Ectodermal cell (in vitro differentiated cells): ENCODE data around the gene FNBP1L.

Experiments used
- H3K27ac ChIP-seq: 2 replicates; pipeline ENCODE4 v1.7.0; 2013; ENCODE audit warnings: mild to moderate bottlenecking, low read depth, low read length; ENCODE audit not compliant: insufficient read depth, poor library complexity, severe bottlenecking
- H3K27me3 ChIP-seq: 2 replicates; pipeline ENCODE4 v1.7.0; 2013; ENCODE audit warnings: mild to moderate bottlenecking, low read length; ENCODE audit not compliant: insufficient read depth, control insufficient read depth, poor library complexity, severe bottlenecking
- H3K36me3 ChIP-seq: one replicate; pipeline ENCODE4 v1.7.0; 2013; ENCODE audit warnings: low read length; ENCODE audit not compliant: control insufficient read depth, insufficient read depth
- H3K4me1 ChIP-seq: one replicate; pipeline ENCODE4 v1.7.0; 2013; ENCODE audit warnings: low read length; ENCODE audit not compliant: control insufficient read depth, insufficient read depth
- H3K4me3 ChIP-seq: 2 replicates; pipeline ENCODE4 v1.7.0; 2013; ENCODE audit warnings: low read depth, low read length, control low read depth; ENCODE audit not compliant: insufficient read depth
- H3K9me3 ChIP-seq: 2 replicates; pipeline ENCODE4 v1.7.0; 2013; ENCODE audit warnings: mild to moderate bottlenecking, low read length, moderate library complexity; ENCODE audit not compliant: control insufficient read depth
- WGBS, 2 experiments: methylation state at CpG; one replicate each; pipeline ENCODE4 v1.1.7; 2013; ENCODE audit warnings: missing lambda C conversion rate in 2 of 2; 5-methylcytosine and 5-hydroxymethylcytosine counted together

The FNBP1L gene

DNA sequence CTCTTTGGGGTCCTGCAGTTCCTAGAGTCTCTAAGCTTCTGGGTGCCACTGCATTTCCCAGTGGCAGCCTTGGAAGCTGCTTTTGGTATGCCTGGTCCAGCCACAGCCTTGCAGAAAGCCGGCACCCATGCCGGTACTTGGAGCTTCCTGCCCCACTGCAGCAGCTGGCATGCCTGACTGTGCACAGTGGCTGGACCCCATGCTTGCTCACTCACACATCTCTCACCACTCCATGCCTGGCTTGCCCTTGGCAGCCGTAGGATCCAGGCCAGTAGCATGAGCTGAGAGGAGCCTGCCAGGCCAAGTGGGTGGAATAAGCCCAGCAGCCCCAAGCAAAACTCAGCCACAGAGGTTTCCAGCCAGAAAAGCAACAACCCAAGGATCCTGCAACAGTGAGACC is 20.3 kb upstream of the FNBP1L start:
- no peaks in the 10 kb centered on the region for H3K36me3 ChIP-seq
- no peaks in the 10 kb centered on the region for H3K4me1 ChIP-seq
- H3K4me3 ChIP-seq = no peak overlapping the region
- H3K9me3 ChIP-seq = no peaks in the 10 kb centered on the region
- H3K27me3 ChIP-seq = no peaks in the 10 kb centered on the region
- no peak overlapping the region for H3K27ac ChIP-seq
- 97 to 98% methylated on average over 3 of the region's 3 CpGs for WGBS, 2 experiments

DNA sequence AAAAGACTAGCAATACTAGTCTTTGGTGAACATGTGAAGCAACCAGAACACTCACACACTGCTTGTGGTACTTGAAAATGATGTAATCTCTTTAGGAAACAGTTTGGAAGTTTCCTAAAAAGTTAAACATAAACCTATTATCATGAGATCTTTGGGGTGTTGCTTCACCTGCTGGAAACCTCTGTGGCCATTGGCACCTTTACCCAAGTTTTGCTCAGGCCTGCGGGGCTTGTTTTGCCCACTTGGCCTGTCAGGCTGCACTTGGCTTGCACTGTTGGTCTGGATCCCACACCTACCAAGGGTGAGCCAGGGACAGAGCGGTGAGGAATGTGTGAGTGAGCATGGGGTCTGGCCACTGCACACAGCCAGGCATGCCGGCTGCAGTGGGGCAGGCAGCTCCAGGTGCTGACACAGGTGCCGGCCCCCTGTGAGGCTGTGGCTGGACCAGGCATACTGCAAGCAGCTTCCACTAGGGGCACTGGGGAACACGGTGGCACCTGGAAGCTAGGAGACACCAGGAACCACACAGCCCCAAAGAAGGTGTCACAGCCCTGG is 14.4 kb upstream of the FNBP1L start:
- H3K4me3 ChIP-seq = no peak overlapping the region

DNA sequence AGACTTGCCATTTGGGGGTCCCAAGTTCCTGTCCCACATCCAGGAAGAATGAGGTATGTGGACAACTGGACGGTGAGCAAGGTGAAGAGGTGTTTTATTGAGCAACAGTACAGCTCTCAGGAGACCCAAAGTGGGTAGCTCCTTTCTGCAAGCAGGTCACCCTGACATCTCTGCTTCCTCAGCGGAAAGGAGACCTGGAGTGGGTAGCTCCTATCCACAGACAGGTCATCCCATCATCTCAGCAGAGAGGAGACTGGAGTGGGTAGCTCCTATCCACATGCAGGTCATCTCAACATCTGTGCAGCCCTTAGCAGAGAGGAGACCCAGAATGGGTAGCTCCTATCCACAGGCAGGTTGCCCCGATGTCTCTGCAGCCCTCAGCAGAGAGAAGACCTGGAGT is 13.8 kb upstream of the FNBP1L start:
- Histone ChIP-seq H3K27me3 (no peaks in the 10 kb centered on the region), H3K27ac (no peak overlapping the region), H3K36me3 (no peaks in the 10 kb centered on the region), H3K9me3 (no peaks in the 10 kb centered on the region), H3K4me1 (no peaks in the 10 kb centered on the region), H3K4me3 (no peak overlapping the region)
- WGBS, 2 experiments = 92 to 95% methylated on average over 3 of the region's 3 CpGs

More for the DNA sequence above, 14.4 kb upstream of the FNBP1L start:
- Histone ChIP-seq H3K36me3 (no peaks in the 10 kb centered on the region), H3K27ac (no peak overlapping the region), H3K4me1 (no peaks in the 10 kb centered on the region), H3K9me3 (no peaks in the 10 kb centered on the region), H3K27me3 (no peaks in the 10 kb centered on the region)
- WGBS, 2 experiments = 94 to 95% methylated on average over 5 of the region's 5 CpGs

DNA sequence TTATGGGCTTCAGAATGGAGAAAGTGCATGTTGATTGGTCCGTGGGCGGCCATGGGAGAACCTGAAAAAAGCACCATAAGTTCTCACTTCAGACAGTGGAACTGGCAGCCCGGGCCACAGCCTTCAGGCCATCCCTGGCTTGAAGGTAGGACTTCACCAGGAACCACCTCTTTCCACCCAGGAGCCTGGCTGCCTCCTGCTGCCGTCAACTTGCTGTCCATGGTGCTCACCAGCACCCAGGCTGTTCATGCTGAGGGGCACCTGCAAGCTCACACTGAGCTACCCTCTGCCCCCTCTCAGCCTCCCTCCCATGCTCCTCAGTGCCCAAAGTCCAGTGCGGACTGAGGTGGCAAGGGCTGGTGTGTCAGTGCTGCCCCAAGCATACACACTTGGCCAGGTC is 12.9 kb upstream of the FNBP1L start:
- Histone ChIP-seq H3K27ac (no peak overlapping the region), H3K36me3 (no peaks in the 10 kb centered on the region), H3K4me3 (no peak overlapping the region), H3K9me3 (no peaks in the 10 kb centered on the region), H3K27me3 (no peaks in the 10 kb centered on the region), H3K4me1 (no peaks in the 10 kb centered on the region)
- 92 to 94% methylated on average over 5 of the region's 5 CpGs for WGBS, 2 experiments

DNA sequence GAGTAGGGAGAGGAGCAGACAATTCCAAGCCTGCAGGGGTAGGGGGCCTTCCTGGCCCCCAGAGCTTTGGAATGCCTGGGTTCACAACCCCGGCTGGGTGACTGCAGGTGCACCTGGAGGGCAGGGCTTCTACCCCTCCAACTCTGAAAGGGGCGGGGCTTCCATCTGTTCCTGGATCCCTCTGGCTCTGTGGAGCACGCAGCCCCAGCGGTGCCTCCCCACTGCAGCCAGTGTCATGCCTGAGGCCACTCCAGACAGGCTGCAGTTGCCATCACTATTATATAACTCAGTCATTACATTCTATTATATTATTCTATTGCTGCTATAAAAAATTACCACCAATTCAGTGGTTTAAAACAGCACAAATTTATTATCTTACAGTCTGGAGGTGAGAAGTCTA is 12.5 kb upstream of the FNBP1L start:
- no peaks in the 10 kb centered on the region for H3K36me3 ChIP-seq
- no peak overlapping the region for H3K27ac ChIP-seq
- no peaks in the 10 kb centered on the region for H3K9me3 ChIP-seq
- WGBS, 2 experiments = 94 to 95% methylated on average over 4 of the region's 4 CpGs
- no peaks in the 10 kb centered on the region for H3K4me1 ChIP-seq
- no peaks in the 10 kb centered on the region for H3K27me3 ChIP-seq
- H3K4me3 ChIP-seq = no peak overlapping the region

DNA sequence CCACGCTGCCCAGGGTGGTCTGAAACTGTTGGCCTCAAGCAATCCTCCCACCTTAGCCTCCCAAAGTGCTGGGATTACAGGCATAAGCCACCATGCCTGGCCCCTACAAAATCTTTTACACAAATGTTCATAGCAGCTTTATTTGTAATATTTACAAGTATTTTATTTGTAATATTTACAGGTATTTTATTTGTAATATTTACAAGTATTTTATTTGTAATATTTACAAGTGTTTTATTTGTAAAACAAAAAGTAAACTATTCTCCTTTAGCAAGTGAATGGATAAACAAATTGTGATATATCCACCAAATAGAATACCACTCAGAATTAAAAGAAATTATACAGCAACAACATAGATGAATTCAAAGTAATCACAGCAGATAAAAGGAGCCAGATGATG is 11.4 kb upstream of the FNBP1L start:
- no peaks in the 10 kb centered on the region for H3K9me3 ChIP-seq
- WGBS, 2 experiments = 86 to 90% methylated on average over 1 of the region's 1 CpG
- H3K27me3 ChIP-seq = no peaks in the 10 kb centered on the region
- no peak overlapping the region for H3K4me3 ChIP-seq
- no peaks in the 10 kb centered on the region for H3K4me1 ChIP-seq
- H3K36me3 ChIP-seq = no peaks in the 10 kb centered on the region
- no peak overlapping the region for H3K27ac ChIP-seq

DNA sequence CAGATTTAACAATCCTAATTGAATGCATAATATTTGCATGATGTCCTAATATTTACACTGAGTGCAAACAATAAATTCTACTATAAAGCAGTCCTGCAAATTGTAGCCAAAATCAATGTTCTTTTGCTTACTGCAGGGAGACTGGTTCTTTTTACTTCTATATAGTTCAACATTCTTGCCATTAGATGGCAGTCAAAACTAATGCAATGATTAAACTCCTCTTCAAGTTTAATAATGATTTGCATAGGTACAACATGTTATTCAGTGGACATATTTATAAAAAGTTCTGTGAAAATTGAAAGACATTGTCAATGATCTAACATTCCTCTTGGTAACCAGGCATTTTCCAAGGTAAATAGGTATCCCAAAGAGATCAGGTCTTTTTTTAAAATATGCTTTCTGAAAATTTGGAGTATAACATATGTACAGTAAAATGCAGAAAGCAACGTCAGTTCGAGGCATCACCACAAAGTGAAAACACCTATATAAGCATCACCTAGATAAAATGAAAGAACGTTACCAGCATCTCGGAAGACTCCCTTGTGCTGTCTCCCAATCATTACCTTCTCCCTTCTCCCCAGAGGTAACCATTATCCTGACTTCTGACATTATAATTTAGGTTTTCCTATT is 9.8 kb upstream of the FNBP1L start:
- Histone ChIP-seq H3K36me3 (no peaks in the 10 kb centered on the region), H3K27me3 (no peaks in the 10 kb centered on the region), H3K27ac (no peak overlapping the region), H3K9me3 (no peaks in the 10 kb centered on the region), H3K4me3 (no peak overlapping the region), H3K4me1 (no peaks in the 10 kb centered on the region)
- 81 to 84% methylated on average over 4 of the region's 4 CpGs for WGBS, 2 experiments

DNA sequence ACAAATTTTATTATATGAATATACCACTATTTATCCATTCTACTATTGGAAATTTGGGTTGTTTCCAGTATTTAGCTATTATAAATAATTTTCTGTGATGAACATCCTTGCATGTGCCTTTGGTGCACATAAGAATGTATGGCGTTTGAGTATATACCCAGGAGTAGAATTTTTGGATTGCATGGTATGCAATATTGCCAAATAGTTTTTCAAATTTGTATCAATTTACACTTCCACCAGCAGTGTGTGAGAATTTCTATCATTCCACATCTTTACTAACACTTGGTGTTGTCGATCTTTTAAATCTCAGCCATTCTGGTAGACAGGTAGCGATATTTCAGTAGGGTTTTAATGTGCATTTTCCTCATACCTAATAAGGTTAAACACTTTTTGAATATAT is 9.2 kb upstream of the FNBP1L start:
- WGBS, 2 experiments = 72 to 100% methylated on average over 2 to 3 of the region's 3 CpGs
- H3K36me3 ChIP-seq = no peaks in the 10 kb centered on the region

DNA sequence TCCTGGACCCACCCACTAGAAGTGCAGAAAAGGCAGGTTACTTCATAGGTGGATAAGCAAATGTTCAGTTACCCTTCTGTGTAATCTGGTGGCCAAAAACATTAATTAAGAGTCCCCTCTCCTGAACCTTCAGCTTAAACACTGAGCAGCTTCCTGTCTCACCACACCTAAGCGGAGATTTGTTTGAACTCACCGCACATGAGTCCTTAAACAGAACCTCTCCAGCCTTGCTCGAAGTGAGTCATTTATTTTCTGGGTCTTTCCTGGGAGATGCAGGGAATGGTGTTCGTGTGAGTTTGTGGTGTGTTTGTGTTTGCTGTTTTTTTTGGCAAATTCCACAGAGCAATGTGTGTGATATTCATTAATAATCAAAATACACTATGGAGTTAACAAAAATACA is 7.6 kb upstream of the FNBP1L start:
- H3K36me3 ChIP-seq = no peaks in the 10 kb centered on the region
- WGBS, 2 experiments = 85 to 89% methylated on average over 4 of the region's 4 CpGs
- no peaks in the 10 kb centered on the region for H3K9me3 ChIP-seq
- no peaks in the 10 kb centered on the region for H3K4me1 ChIP-seq
- H3K27me3 ChIP-seq = no peaks in the 10 kb centered on the region
- no peak overlapping the region for H3K27ac ChIP-seq
- no peak overlapping the region for H3K4me3 ChIP-seq

More for the DNA sequence above, 9.2 kb upstream of the FNBP1L start:
- H3K9me3 ChIP-seq = no peaks in the 10 kb centered on the region
- no peaks in the 10 kb centered on the region for H3K4me1 ChIP-seq
- no peak overlapping the region for H3K4me3 ChIP-seq
- H3K27ac ChIP-seq = no peak overlapping the region
- no peaks in the 10 kb centered on the region for H3K27me3 ChIP-seq

DNA sequence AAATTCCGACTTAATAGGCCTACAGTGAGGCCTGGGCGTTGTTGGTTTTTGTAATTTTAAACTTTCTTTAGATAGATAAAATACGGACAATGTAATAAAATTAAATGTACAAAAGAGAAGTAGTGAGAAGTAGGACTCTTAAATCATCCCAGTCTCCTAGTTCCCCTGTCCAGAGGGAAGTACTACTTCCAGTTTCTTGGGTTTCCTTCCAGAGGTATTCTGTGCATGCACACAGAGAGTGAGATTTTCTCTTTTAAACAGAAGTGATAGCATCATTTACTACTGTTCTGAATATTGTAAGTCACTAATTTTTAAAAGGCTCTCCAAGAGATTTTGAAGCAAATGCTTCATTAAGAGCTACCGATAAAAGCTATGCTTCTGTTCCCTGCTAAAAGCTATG is 7.2 kb upstream of the FNBP1L start:
- Histone ChIP-seq H3K4me1 (no peaks in the 10 kb centered on the region), H3K4me3 (no peak overlapping the region), H3K27me3 (no peaks in the 10 kb centered on the region), H3K9me3 (no peaks in the 10 kb centered on the region), H3K27ac (no peak overlapping the region), H3K36me3 (no peaks in the 10 kb centered on the region)
- WGBS, 2 experiments = 93 to 100% methylated on average over 3 to 4 of the region's 4 CpGs

DNA sequence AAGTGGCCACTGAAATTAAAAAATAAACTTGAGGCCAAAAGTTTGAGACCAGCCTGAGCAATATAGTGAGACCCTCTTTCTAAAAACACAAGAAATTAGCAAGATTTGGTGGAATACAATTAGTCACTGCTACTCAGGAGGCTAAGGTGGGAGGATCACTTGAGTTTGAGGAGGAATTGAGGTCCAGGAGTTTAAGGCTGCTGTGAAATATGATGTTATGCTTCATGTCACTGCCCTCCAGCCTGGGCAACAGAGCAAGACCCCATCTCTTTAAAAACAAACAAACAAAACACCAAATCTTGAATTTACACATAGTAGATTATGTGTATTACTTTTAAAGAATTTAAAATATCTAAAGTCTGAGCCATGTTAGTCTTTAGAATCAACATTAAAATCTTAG is 6.3 kb upstream of the FNBP1L start:
- no peaks in the 10 kb centered on the region for H3K4me1 ChIP-seq
- H3K27ac ChIP-seq = no peak overlapping the region
- H3K4me3 ChIP-seq = no peak overlapping the region

More for the DNA sequence above, 6.3 kb upstream of the FNBP1L start:
- no peaks in the 10 kb centered on the region for H3K9me3 ChIP-seq
- H3K36me3 ChIP-seq = no peaks in the 10 kb centered on the region
- no peaks in the 10 kb centered on the region for H3K27me3 ChIP-seq
